ENCODE data around the gene ARHGAP28.

Gene ARHGAP28

DNA sequence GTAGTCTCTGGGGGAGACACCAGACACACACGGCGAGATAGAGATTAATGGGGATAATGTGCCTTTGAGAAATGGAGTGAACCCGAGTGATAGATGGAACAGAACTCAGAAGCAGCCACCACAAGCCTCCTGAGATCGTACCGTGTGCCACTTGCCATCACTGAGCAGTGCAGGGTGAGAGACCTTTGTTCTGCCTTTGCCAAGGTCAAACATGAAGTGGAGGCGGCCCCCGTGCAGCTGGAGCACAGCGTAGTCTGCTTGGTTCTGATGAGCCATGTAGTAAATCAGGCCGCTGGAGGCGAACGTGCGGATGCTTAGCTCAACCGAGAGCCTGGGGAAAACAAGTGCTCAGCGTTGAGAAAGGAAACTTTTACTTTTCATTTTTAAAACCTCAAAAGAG, 221.1 kb downstream of the ARHGAP28 start:
- DNase-seq (ENCODE audit: extremely low read depth, low read depth), result no peak
- TF ChIP-seq, protein P1, sequence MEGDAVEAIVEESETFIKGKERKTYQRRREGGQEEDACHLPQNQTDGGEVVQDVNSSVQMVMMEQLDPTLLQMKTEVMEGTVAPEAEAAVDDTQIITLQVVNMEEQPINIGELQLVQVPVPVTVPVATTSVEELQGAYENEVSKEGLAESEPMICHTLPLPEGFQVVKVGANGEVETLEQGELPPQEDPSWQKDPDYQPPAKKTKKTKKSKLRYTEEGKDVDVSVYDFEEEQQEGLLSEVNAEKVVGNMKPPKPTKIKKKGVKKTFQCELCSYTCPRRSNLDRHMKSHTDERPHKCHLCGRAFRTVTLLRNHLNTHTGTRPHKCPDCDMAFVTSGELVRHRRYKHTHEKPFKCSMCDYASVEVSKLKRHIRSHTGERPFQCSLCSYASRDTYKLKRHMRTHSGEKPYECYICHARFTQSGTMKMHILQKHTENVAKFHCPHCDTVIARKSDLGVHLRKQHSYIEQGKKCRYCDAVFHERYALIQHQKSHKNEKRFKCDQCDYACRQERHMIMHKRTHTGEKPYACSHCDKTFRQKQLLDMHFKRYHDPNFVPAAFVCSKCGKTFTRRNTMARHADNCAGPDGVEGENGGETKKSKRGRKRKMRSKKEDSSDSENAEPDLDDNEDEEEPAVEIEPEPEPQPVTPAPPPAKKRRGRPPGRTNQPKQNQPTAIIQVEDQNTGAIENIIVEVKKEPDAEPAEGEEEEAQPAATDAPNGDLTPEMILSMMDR (IDR thresholded peaks at IDR 0.05; ENCODE audit: low read depth, low read length, missing control alignments), result no peak
- no peak overlapping the region for H3K4me3 ChIP-seq (replicated peaks; ENCODE audit: low read depth, low read length)

DNA sequence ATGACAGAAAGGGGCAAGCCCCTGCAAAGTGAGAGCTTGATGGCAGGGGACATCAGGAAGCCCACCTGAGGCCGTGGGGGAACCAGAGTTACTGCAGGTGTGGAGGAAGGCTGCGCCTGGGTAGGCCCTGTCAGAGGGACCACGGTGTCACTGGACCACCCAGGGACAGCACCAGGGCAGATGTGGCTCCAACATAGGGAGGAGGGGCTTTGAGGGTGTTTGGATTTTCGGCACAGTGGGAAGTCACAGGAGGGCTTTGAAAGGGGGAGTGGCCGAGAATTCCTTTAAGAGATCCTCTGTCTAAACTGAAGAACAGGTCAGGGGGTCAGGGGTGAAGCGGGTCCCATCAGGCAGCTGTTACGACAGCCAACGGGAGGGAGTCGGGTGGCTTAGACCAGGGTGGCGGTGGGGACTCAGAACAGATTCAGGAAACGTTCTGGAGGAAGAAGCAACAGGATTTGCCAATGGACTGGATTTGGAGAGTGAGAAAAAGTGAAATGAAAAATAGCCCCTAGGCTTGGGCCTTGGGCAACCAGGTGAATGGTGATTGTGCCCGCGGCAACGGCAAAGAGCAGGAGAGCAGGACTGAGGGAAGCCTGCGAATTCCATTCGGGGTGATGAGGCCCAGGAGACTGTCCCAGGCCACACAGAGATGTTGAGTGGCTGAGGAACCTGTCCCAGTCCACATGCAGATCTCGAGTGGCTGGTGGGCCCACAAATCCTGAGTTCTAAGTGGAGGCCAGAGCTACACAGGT, 222.0 kb downstream of the ARHGAP28 start:
- TF ChIP-seq, protein P1 (IDR thresholded peaks at IDR 0.05; ENCODE audit: low read depth, low read length, missing control alignments), result no peak
- no peak overlapping the region for H3K4me3 ChIP-seq (replicated peaks; ENCODE audit: low read depth, low read length)
- no peak for DNase-seq (ENCODE audit: extremely low read depth, low read depth)

DNA sequence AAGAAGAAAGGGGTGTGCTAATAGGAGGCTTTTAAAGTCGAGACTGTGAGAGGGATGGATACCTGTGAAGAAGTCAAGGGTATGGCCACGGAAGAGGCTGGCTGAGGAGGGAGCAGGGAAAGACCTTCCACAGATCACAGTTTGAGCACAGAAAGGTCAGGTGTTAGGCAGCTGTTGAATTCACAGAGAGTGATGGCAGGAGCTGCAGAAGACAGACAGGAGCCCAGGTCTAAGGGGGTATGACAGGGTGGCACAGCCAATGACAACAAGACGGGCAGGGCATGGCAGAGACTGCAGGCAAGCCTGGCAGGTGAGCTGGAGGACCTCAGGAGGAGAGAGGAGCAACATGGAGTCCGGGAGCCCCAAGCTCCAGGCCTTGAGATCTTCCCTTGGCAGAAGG, 225.0 kb downstream of the ARHGAP28 start:
- TF ChIP-seq, protein P1 (IDR thresholded peaks at IDR 0.05; ENCODE audit: low read depth, low read length, missing control alignments), result no peak
- no peak overlapping the region for H3K4me3 ChIP-seq (replicated peaks; ENCODE audit: low read depth, low read length)
- no peak for DNase-seq (ENCODE audit: extremely low read depth, low read depth)

DNA sequence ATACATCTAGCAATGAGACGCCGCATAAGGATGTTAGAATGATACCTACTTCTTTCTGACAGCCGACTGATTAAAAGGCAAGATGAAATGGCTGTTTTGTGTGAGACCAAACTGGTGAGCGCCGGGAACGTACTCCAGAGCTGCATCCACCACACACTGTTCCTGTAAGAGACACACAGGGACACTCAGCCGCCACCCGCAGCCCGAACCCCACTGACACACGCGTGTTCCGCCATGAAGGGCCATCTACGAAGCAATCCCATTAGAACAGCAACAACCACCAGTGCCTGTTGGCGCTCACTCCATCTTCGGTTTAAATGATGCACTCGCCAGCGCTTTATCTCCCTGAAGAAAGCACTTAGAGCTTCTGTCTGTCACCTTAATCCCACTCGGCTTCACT, 225.8 kb downstream of the ARHGAP28 start:
- no peak overlapping the region for H3K4me3 ChIP-seq (replicated peaks; ENCODE audit: low read depth, low read length)
- TF ChIP-seq, protein P1 (IDR thresholded peaks at IDR 0.05; ENCODE audit: low read depth, low read length, missing control alignments), result no peak
- DNase-seq (ENCODE audit: extremely low read depth, low read depth), result no peak

DNA sequence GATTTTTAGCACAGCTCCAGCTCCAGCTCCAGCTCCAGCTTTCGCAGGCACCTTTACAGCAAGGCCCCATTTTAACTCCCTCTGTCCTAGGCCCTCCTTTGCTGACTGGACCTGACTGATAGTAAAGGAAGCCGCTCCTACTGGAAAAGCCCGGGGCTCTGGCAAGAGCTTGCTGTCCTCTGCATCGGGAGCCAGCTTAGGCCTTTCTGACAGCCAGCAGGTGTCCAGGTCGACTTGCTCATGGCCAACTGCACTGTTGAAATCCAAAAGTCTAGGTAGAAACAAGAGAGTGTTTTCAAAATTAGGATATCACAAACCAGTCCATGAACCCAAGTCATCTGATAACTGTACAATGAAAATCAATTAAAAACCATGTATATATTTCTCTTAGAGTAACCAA, 227.0 kb downstream of the ARHGAP28 start:
- H3K4me3 ChIP-seq (replicated peaks; ENCODE audit: low read depth, low read length), result no peak overlapping the region
- TF ChIP-seq, protein P1 (IDR thresholded peaks at IDR 0.05; ENCODE audit: low read depth, low read length, missing control alignments), result no peak

DNA sequence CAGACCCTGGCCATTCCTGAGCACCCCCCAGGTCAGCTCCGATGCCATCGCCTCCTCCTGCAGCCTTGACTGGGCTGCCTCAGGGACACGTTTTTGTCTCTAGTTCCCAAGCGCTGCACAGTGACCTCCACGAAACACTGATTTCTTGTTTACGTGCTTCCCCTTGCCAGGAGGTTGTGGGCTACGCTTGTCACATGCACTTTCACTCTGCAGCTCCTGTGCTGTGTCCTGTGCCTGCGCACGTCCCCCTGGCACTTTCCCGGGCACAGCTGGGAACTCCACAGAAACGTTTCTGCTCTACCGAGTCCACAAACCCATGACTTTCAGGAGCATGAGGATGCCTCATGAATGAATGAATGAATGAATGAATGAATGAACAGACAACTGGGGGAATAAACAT, 227.5 kb downstream of the ARHGAP28 start:
- TF ChIP-seq, protein P1 (IDR thresholded peaks at IDR 0.05; ENCODE audit: low read depth, low read length, missing control alignments), result no peak
- DNase-seq (ENCODE audit: extremely low read depth, low read depth), result no peak
- no peak overlapping the region for H3K4me3 ChIP-seq (replicated peaks; ENCODE audit: low read depth, low read length)

More for the DNA sequence above, 227.0 kb downstream of the ARHGAP28 start:
- DNase-seq (ENCODE audit: extremely low read depth, low read depth), result no peak

DNA sequence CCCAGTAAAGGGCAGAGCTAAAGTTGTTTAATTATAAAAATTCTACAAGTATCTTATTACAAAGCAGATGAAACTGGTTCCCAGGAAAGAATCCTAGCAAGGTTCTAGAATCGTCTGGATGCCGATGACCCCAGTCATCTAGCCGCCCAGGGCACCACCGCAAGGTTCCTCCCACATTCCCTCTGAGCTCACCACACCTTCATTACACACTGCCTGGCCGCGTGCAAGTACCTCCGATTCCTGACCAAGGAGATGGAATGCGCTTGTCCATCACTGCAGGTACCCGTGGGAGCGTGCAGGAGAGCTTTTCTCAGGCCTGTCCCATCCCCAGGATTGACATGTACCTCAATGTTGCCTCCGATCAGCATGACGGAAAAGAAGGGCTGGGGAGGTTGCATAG, 229.6 kb downstream of the ARHGAP28 start:
- TF ChIP-seq, protein P1 (IDR thresholded peaks at IDR 0.05; ENCODE audit: low read depth, low read length, missing control alignments), result no peak
- DNase-seq (ENCODE audit: extremely low read depth, low read depth), result no peak
- no peak overlapping the region for H3K4me3 ChIP-seq (replicated peaks; ENCODE audit: low read depth, low read length)
